ENCODE measurements around the gene SSTR3. TPM values are rescaled to one million over a fixed set of nuclear protein-coding genes. Genes with fewer than 3 reads are reported as not detected.

The SSTR3 gene
- total and polyA plus RNA-seq, 10 of the 15 experiments (the other 5 are each of a cell fraction or from before 2014, with no cell fraction given) = 0.03 to 4.5 (median 2.4) TPM

GRCh38 chr22:37258005-37258752 is 45.9 kb upstream of the SSTR3 start (continued):
- no peak for TF ChIP-seq NR2C2 (IDR thresholded peaks at IDR 0.05; ENCODE audit: borderline replicate concordance, control insufficient read depth, insufficient read length, low read depth)
- TF ChIP-seq ZNF274 (IDR thresholded peaks at IDR 0.05; ENCODE audit: insufficient read depth, insufficient read length) = no peak
- TF ChIP-seq PML (IDR thresholded peaks at IDR 0.05; ENCODE audit: low read length) = no peak
- TF ChIP-seq, protein P1, sequence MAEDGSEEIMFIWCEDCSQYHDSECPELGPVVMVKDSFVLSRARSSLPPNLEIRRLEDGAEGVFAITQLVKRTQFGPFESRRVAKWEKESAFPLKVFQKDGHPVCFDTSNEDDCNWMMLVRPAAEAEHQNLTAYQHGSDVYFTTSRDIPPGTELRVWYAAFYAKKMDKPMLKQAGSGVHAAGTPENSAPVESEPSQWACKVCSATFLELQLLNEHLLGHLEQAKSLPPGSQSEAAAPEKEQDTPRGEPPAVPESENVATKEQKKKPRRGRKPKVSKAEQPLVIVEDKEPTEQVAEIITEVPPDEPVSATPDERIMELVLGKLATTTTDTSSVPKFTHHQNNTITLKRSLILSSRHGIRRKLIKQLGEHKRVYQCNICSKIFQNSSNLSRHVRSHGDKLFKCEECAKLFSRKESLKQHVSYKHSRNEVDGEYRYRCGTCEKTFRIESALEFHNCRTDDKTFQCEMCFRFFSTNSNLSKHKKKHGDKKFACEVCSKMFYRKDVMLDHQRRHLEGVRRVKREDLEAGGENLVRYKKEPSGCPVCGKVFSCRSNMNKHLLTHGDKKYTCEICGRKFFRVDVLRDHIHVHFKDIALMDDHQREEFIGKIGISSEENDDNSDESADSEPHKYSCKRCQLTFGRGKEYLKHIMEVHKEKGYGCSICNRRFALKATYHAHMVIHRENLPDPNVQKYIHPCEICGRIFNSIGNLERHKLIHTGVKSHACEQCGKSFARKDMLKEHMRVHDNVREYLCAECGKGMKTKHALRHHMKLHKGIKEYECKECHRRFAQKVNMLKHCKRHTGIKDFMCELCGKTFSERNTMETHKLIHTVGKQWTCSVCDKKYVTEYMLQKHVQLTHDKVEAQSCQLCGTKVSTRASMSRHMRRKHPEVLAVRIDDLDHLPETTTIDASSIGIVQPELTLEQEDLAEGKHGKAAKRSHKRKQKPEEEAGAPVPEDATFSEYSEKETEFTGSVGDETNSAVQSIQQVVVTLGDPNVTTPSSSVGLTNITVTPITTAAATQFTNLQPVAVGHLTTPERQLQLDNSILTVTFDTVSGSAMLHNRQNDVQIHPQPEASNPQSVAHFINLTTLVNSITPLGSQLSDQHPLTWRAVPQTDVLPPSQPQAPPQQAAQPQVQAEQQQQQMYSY (CRISPR knock-in tag; IDR thresholded peaks at IDR 0.05) = no peak
- TF ChIP-seq RAD21 (IDR thresholded peaks at IDR 0.05; ENCODE audit: insufficient read depth, low read depth, low read length) = no peak

- POLR2A ChIA-PET = interaction anchor here (0.8 to 4.3 kb wide), 11 partner anchors 9 to 337 kb away, joined by 3 to 36 read pairs (median 4); partner anchors contain the start of gene RAC2
- CTCF ChIA-PET = interaction anchor here (0.8 to 2.5 kb wide), 12 partner anchors 11 to 202 kb away, joined by 3 to 37 read pairs (median 4); partner anchors contain the start of gene RAC2
- no peak for DNase-seq (ENCODE audit: low read depth, low spot score)
- 0 out of 2 replicates have a peak, but pooled peaks have one; percentile 57 for TF ChIP-seq NR2F1 (conservative IDR thresholded peaks at IDR 0.05)
- peak; percentile 27 for TF ChIP-seq RELA (IDR thresholded peaks at IDR 0.05; ENCODE audit: borderline replicate concordance, partially characterized antibody)
- peak in 1 of 2 experiments; percentile 54; a peak in 1 of 4 replicates for TF ChIP-seq IKZF2 (IDR thresholded peaks at IDR 0.05)
- TF ChIP-seq EED (IDR thresholded peaks at IDR 0.05; ENCODE audit: low read depth) = 0 out of 2 replicates have a peak, but pooled peaks have one; percentile 40
- TF ChIP-seq, protein P2, sequence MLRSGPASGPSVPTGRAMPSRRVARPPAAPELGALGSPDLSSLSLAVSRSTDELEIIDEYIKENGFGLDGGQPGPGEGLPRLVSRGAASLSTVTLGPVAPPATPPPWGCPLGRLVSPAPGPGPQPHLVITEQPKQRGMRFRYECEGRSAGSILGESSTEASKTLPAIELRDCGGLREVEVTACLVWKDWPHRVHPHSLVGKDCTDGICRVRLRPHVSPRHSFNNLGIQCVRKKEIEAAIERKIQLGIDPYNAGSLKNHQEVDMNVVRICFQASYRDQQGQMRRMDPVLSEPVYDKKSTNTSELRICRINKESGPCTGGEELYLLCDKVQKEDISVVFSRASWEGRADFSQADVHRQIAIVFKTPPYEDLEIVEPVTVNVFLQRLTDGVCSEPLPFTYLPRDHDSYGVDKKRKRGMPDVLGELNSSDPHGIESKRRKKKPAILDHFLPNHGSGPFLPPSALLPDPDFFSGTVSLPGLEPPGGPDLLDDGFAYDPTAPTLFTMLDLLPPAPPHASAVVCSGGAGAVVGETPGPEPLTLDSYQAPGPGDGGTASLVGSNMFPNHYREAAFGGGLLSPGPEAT (IDR thresholded peaks at IDR 0.05; ENCODE audit: low read depth) = 0 out of 2 replicates have a peak, but pooled peaks have one; percentile 42
- TF ChIP-seq RUNX3 (IDR thresholded peaks at IDR 0.05; ENCODE audit: low read length) = peak; percentile 14; the same call in 1 of the 2 replicates
- TF ChIP-seq BRCA1 (IDR thresholded peaks at IDR 0.05; ENCODE audit: low read depth, low read length) = no peak
- peak; percentile 85 for TF ChIP-seq IKZF1 (conservative IDR thresholded peaks at IDR 0.05)
- TF ChIP-seq POLR2AphosphoS5 (IDR thresholded peaks at IDR 0.05; ENCODE audit: low read length) = no peak
- peak; percentile 94 for TF ChIP-seq MEF2B (IDR thresholded peaks at IDR 0.05; ENCODE audit: partially characterized antibody, poor library complexity, severe bottlenecking)
- TF ChIP-seq CBX3 (IDR thresholded peaks at IDR 0.05; ENCODE audit: borderline replicate concordance, low read depth) = no peak
Observed at GRCh38 chr22:37256075-37256726, 43.9 kb upstream of the SSTR3 start.

More at GRCh38 chr22:37256075-37256726, 43.9 kb upstream of the SSTR3 start:
- H2AFZ ChIP-seq (ENCODE audit: control insufficient read depth, low read depth, low read length) = peak overlapping the region; percentile 5
- H3K27me3 ChIP-seq (replicated peaks in 1 of 2; ENCODE audit: control insufficient read depth in 2 of 2, insufficient read depth in 2 of 2, low read length in 1 of 2) = no peaks in the 10 kb centered on the region
- no peaks in the 10 kb centered on the region for H4K20me1 ChIP-seq (ENCODE audit: control insufficient read depth, insufficient read depth)
- intact Hi-C loops (cut with micrococcal nuclease; ENCODE audit: unreplicated experiment) = loop anchor here (2.0 kb wide), 1 partner anchor 57 kb away; no protein-coding TSS in a partner anchor
- SMC1A ChIA-PET (ENCODE audit: uncharacterized antibody, unreplicated experiment) = interaction anchor here (0.9 to 5.6 kb wide), 9 partner anchors 11 to 56 kb away, joined by 3 to 58 read pairs (median 5); partner anchors contain the start of gene RAC2
- H3K36me3 ChIP-seq (ENCODE audit: control insufficient read depth in 2 of 2, insufficient read depth in 2 of 2, low read length in 1 of 2) = no peaks in the 10 kb centered on the region
- RAD21 ChIA-PET (ENCODE audit: unreplicated experiment) = interaction anchor here (0.7 to 6.6 kb wide), 15 partner anchors 9 to 216 kb away, joined by 3 to 84 read pairs (median 3); partner anchors contain the start of gene RAC2
- peaks cover 8% of the 10 kb centered on the region; the same call in 1 of the 2 replicates for H3K4me1 ChIP-seq (ENCODE audit: control insufficient read depth, insufficient read depth, low read length)
- H3K27ac ChIP-seq (ENCODE audit: control insufficient read depth, insufficient read depth) = no peak overlapping the region
- 14% methylated on average over 10 of the region's 10 CpGs for WGBS (ENCODE audit: insufficient coverage, insufficient replicate concordance, low lambda C conversion rate, missing lambda C conversion rate)
- no peaks in the 10 kb centered on the region for H3K79me2 ChIP-seq (ENCODE audit: control insufficient read depth, insufficient read depth, low read length)
- H3K9me3 ChIP-seq (replicated peaks; ENCODE audit: control insufficient read depth, insufficient read depth, low read length) = no peaks in the 10 kb centered on the region
- H3K4me2 ChIP-seq (ENCODE audit: control insufficient read depth, insufficient read depth) = no peak overlapping the region
- ATAC-seq (peak; percentile 78), FAIRE-seq (no peak)
- H3K4me3 ChIP-seq = no peak overlapping the region
- no peak overlapping the region for H3K9ac ChIP-seq (ENCODE audit: control insufficient read depth, insufficient read depth, low read length)
- no TSS peak for BruUV-seq (replicated peaks)
- in situ Hi-C loops (cut with MboI) = no loop called here

Data from GM12878 (cell line).